GM23338 (cell line): ENCODE measurements around the gene TRIM8. TPM values are rescaled to one million over a fixed set of nuclear protein-coding genes. Genes with fewer than 3 reads are reported as not detected.

Source experiments
- CREB1 ChIP-seq: fragments of 250-450 bp; sonication (Bioruptor Pico); IDR thresholded peaks from 2 replicates; pipeline ENCODE4 v1.5.0; 2020; ENCODE audit warnings: low read depth, mild to moderate bottlenecking, moderate library complexity
- EZH2 ChIP-seq: fragments of 200-600 bp; sonication (generic); IDR thresholded peaks from one replicate; pipeline ENCODE4 v1.8.0; 2017; ENCODE audit warnings: antibody characterized with exemption, mild to moderate bottlenecking, low read depth; ENCODE audit not compliant: unreplicated experiment
- EZH2phosphoT487 ChIP-seq: fragments of 200-600 bp; sonication (generic); IDR thresholded peaks from one replicate; pipeline ENCODE4 v1.8.1; 2018; ENCODE audit warnings: antibody characterized with exemption; ENCODE audit not compliant: unreplicated experiment
- JUNB ChIP-seq: IDR thresholded peaks from one replicate; pipeline ENCODE4 v1.6.1; 2016; ENCODE audit warnings: antibody characterized with exemption; ENCODE audit not compliant: unreplicated experiment
- NANOG ChIP-seq: IDR thresholded peaks from 2 replicates; pipeline ENCODE4 v1.6.1; 2016; ENCODE audit warnings: antibody characterized with exemption, borderline replicate concordance
- POLR2AphosphoS5 ChIP-seq: IDR thresholded peaks from 2 replicates; pipeline ENCODE4 v1.6.1; 2016; ENCODE audit warnings: antibody characterized with exemption, low read depth
- ZNF331 ChIP-seq: fragments of 250-450 bp; sonication (Bioruptor Pico); IDR thresholded peaks from 2 replicates; pipeline ENCODE4 v1.5.0; 2020; ENCODE audit warnings: low read depth, mild to moderate bottlenecking, moderate library complexity
- polyA plus RNA-seq: library from polyadenylated mRNA; unstranded; fragments of >200 nt; fragmentation: Nextera tagmentation; extraction: Ambion mirVana; gene quantifications from 2 replicates; pipeline ENCODE4 v1.2.1, GENCODE V29; 2016
- total RNA-seq: library from RNA; depleted of rRNA; stranded (reverse); fragments of >200 nt; shearing (Covaris generic); gene quantifications from 2 replicates; pipeline ENCODE4 v1.2.3, GENCODE V29; 2014
- TF ChIP-seq, protein P1 (sequence below): fragments of 250-450 bp; sonication (Bioruptor Pico); IDR thresholded peaks from 2 replicates; pipeline ENCODE4 v1.5.0; 2020; ENCODE audit warnings: mild to moderate bottlenecking, moderate library complexity
- TF ChIP-seq, protein P2 (sequence below): IDR thresholded peaks from one replicate; pipeline ENCODE4 v1.6.1; 2018; ENCODE audit warnings: antibody characterized with exemption; ENCODE audit not compliant: unreplicated experiment

TRIM8 gene
- total and polyA plus RNA-seq, 2 experiments from 2014 or later: 15.1 to 36.7 TPM

DNA sequence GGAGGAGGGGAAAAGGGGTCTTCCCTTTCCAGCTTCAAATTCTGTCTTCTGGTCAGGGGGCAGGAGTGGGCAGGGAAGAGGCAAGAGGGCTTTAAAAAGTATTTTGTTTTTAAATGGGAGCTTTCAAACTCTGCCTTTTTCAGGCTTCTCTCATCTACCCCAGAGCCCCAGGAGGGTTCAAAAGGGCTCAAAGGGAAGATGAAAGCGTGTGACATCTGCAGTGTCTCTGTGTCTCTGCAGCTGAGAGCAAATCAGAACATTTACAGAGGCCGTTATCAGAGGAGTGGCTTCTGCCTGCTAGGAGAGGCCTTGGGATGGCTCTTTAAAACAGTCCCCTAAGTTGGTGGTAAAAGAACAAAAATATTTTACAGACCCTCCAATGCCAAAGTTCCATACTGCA lies 30.3 kb downstream of the TRIM8 start (continued):
- TF ChIP-seq, protein P1, sequence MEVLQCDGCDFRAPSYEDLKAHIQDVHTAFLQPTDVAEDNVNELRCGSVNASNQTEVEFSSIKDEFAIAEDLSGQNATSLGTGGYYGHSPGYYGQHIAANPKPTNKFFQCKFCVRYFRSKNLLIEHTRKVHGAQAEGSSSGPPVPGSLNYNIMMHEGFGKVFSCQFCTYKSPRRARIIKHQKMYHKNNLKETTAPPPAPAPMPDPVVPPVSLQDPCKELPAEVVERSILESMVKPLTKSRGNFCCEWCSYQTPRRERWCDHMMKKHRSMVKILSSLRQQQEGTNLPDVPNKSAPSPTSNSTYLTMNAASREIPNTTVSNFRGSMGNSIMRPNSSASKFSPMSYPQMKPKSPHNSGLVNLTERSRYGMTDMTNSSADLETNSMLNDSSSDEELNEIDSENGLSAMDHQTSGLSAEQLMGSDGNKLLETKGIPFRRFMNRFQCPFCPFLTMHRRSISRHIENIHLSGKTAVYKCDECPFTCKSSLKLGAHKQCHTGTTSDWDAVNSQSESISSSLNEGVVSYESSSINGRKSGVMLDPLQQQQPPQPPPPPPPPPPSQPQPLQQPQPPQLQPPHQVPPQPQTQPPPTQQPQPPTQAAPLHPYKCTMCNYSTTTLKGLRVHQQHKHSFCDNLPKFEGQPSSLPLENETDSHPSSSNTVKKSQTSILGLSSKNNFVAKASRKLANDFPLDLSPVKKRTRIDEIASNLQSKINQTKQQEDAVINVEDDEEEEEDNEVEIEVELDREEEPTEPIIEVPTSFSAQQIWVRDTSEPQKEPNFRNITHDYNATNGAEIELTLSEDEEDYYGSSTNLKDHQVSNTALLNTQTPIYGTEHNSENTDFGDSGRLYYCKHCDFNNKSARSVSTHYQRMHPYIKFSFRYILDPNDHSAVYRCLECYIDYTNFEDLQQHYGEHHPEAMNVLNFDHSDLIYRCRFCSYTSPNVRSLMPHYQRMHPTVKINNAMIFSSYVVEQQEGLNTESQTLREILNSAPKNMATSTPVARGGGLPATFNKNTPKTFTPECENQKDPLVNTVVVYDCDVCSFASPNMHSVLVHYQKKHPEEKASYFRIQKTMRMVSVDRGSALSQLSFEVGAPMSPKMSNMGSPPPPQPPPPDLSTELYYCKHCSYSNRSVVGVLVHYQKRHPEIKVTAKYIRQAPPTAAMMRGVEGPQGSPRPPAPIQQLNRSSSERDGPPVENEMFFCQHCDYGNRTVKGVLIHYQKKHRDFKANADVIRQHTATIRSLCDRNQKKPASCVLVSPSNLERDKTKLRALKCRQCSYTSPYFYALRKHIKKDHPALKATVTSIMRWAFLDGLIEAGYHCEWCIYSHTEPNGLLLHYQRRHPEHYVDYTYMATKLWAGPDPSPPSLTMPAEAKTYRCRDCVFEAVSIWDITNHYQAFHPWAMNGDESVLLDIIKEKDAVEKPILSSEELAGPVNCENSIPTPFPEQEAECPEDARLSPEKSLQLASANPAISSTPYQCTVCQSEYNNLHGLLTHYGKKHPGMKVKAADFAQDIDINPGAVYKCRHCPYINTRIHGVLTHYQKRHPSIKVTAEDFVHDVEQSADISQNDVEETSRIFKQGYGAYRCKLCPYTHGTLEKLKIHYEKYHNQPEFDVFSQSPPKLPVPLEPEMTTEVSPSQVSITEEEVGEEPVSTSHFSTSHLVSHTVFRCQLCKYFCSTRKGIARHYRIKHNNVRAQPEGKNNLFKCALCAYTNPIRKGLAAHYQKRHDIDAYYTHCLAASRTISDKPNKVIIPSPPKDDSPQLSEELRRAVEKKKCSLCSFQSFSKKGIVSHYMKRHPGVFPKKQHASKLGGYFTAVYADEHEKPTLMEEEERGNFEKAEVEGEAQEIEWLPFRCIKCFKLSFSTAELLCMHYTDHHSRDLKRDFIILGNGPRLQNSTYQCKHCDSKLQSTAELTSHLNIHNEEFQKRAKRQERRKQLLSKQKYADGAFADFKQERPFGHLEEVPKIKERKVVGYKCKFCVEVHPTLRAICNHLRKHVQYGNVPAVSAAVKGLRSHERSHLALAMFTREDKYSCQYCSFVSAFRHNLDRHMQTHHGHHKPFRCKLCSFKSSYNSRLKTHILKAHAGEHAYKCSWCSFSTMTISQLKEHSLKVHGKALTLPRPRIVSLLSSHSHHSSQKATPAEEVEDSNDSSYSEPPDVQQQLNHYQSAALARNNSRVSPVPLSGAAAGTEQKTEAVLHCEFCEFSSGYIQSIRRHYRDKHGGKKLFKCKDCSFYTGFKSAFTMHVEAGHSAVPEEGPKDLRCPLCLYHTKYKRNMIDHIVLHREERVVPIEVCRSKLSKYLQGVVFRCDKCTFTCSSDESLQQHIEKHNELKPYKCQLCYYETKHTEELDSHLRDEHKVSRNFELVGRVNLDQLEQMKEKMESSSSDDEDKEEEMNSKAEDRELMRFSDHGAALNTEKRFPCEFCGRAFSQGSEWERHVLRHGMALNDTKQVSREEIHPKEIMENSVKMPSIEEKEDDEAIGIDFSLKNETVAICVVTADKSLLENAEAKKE (CRISPR knock-in tag): no peak
- TF ChIP-seq, protein P2, sequence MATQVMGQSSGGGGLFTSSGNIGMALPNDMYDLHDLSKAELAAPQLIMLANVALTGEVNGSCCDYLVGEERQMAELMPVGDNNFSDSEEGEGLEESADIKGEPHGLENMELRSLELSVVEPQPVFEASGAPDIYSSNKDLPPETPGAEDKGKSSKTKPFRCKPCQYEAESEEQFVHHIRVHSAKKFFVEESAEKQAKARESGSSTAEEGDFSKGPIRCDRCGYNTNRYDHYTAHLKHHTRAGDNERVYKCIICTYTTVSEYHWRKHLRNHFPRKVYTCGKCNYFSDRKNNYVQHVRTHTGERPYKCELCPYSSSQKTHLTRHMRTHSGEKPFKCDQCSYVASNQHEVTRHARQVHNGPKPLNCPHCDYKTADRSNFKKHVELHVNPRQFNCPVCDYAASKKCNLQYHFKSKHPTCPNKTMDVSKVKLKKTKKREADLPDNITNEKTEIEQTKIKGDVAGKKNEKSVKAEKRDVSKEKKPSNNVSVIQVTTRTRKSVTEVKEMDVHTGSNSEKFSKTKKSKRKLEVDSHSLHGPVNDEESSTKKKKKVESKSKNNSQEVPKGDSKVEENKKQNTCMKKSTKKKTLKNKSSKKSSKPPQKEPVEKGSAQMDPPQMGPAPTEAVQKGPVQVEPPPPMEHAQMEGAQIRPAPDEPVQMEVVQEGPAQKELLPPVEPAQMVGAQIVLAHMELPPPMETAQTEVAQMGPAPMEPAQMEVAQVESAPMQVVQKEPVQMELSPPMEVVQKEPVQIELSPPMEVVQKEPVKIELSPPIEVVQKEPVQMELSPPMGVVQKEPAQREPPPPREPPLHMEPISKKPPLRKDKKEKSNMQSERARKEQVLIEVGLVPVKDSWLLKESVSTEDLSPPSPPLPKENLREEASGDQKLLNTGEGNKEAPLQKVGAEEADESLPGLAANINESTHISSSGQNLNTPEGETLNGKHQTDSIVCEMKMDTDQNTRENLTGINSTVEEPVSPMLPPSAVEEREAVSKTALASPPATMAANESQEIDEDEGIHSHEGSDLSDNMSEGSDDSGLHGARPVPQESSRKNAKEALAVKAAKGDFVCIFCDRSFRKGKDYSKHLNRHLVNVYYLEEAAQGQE: no peak
- no peak for TF ChIP-seq ZNF331 (CRISPR knock-in tag)
- TF ChIP-seq POLR2AphosphoS5: no peak
- no peak for TF ChIP-seq CREB1 (CRISPR knock-in tag)
- TF ChIP-seq EZH2: no peak
- no peak for TF ChIP-seq JUNB
- no peak for TF ChIP-seq EZH2phosphoT487
- no peak for TF ChIP-seq NANOG
